CD4-positive, alpha-beta memory T cell (primary cell): Measurements from ENCODE around the gene BOK. TPM values are rescaled to one million over a fixed set of nuclear protein-coding genes. Genes with fewer than 3 reads are reported as not detected.

ENCODE experiments used
- CTCF ChIA-PET: fragments of 350-600 bp; sonication (Branson Sonifier 250); formaldehyde crosslinking; loops from one replicate; lab custom pipeline; 2021; ENCODE audit warnings: inconsistent platforms; ENCODE audit not compliant: partially characterized antibody; lab: Charles Lee
- POLR2A ChIA-PET: fragments of 350-600 bp; sonication (Branson Sonifier 250); formaldehyde crosslinking; loops from one replicate; lab custom pipeline; 2021; ENCODE audit not compliant: partially characterized antibody; lab: Charles Lee
- DNase-seq, 5 donors: peaks; one replicate each; pipeline versions ENCODE4 v3.0.0 to v3.0.0-alpha.2; 2020 to 2022; ENCODE audit warnings: mixed read lengths in 1 of 5
- H3K27ac ChIP-seq: one replicate; pipeline ENCODE4 v1.7.0; 2013; ENCODE audit warnings: low read depth, low read length
- H3K27me3 ChIP-seq: 2 replicates; pipeline ENCODE4 v1.7.0; 2013; ENCODE audit warnings: mild to moderate bottlenecking, low read length, moderate library complexity; ENCODE audit not compliant: insufficient read depth
- H3K36me3 ChIP-seq: 2 replicates; pipeline ENCODE4 v1.7.0; 2013; ENCODE audit warnings: mild to moderate bottlenecking, low read length, moderate library complexity; ENCODE audit not compliant: insufficient read depth
- H3K4me1 ChIP-seq: 2 replicates; pipeline ENCODE4 v1.7.0; 2013; ENCODE audit warnings: mild to moderate bottlenecking, low read length, moderate library complexity; ENCODE audit not compliant: insufficient read depth
- H3K4me3 ChIP-seq, 2 donors: one replicate each; pipeline ENCODE4 v1.7.0; 2013; ENCODE audit warnings: low read length in 2 of 2, mild to moderate bottlenecking in 1 of 2
- H3K9me3 ChIP-seq, 2 donors: one replicate each; pipeline ENCODE4 v1.7.0; 2013; ENCODE audit warnings: low read length in 2 of 2, control low read depth in 1 of 2; ENCODE audit not compliant: control insufficient read depth in 1 of 2
- H3K27ac Mint-ChIP-seq, 7 donors: one replicate each; pipeline ENCODE4 v1.8.0; 2020 to 2021; ENCODE audit warnings: mixed read lengths in 7 of 7, mild to moderate bottlenecking in 6 of 7, inconsistent platforms in 3 of 7, moderate library complexity in 3 of 7
- H3K27me3 Mint-ChIP-seq, 2 donors: one replicate each; pipeline ENCODE4 v1.8.0; 2020 to 2021; ENCODE audit warnings: mixed read lengths in 2 of 2
- H3K36me3 Mint-ChIP-seq, 2 donors: one replicate each; pipeline ENCODE4 v1.8.0; 2020 to 2021; ENCODE audit warnings: mixed read lengths in 2 of 2, inconsistent platforms in 1 of 2, mild to moderate bottlenecking in 1 of 2
- H3K4me1 Mint-ChIP-seq, 4 donors: one replicate each; pipeline ENCODE4 v1.8.0; 2020 to 2021; ENCODE audit warnings: mixed read lengths in 4 of 4, mild to moderate bottlenecking in 1 of 4
- H3K4me3 Mint-ChIP-seq, 8 donors: one replicate each; pipeline ENCODE4 v1.8.0; 2020 to 2021; ENCODE audit warnings: mixed read lengths in 8 of 8, mild to moderate bottlenecking in 7 of 8, moderate library complexity in 6 of 8, inconsistent platforms in 3 of 8
- H3K9me3 Mint-ChIP-seq, 8 donors: one replicate each; pipeline ENCODE4 v1.8.0; 2020 to 2021; ENCODE audit warnings: mixed read lengths in 8 of 8, mild to moderate bottlenecking in 5 of 8, inconsistent platforms in 3 of 8, moderate library complexity in 1 of 8
- intact Hi-C: fragments of 100-400 bp; cut with micrococcal nuclease; formaldehyde crosslinking; loops from one replicate; pipeline ENCODE4 v1.15.1; 2023
- polyA plus RNA-seq, 2 donors: library from polyadenylated mRNA; unstranded; fragments of 300-500 nt; fragmentation: Illumina TruSeq; gene quantifications; one replicate each; pipeline ENCODE4 v1.2.3, GENCODE V29; 2021
- total RNA-seq, 2 experiments: library from RNA; stranded (reverse); gene quantifications; one replicate each; pipeline ENCODE4 v1.2.3, GENCODE V29; 2021

The BOK gene
- total and polyA plus RNA-seq, 4 experiments from 2014 or later = not detected

- no peak overlapping the region for H3K27ac ChIP-seq
- H3K4me1 ChIP-seq = peaks cover 18% of the 10 kb centered on the region
- peaks cover 10 to 20% (median 12%) of the 10 kb centered on the region in 4 donors for H3K4me1 Mint-ChIP-seq
- intact Hi-C loops = no loop called here
- H3K27ac Mint-ChIP-seq = no peak overlapping the region
- no peak overlapping the region for H3K4me3 Mint-ChIP-seq
- no peaks in the 10 kb centered on the region for H3K27me3 Mint-ChIP-seq
- ChIA-PET POLR2A (no interaction called here), CTCF (no interaction called here)
- no peaks in the 10 kb centered on the region for H3K27me3 ChIP-seq
- no peak for DNase-seq
- H3K9me3 ChIP-seq = no peaks in the 10 kb centered on the region
- peaks cover 9% of the 10 kb centered on the region for H3K36me3 ChIP-seq
- H3K9me3 Mint-ChIP-seq = no peaks in the 10 kb centered on the region
- peaks cover 12 to 21% of the 10 kb centered on the region in 2 donors for H3K36me3 Mint-ChIP-seq
- no peak overlapping the region for H3K4me3 ChIP-seq
These were observed 47.6 kb downstream of the BOK start for GRCh38 chr2:241606186-241606585.

- no peak for DNase-seq
These were observed 48.8 kb downstream of the BOK start for GRCh38 chr2:241607162-241607885.

GRCh38 chr2:241608881-241609280, 50.3 kb downstream of the BOK start:
- DNase-seq = no peak
- Histone ChIP-seq H3K27me3 (no peaks in the 10 kb centered on the region), H3K9me3 (no peaks in the 10 kb centered on the region), H3K4me1 (peaks cover 18% of the 10 kb centered on the region), H3K27ac (no peak overlapping the region), H3K4me3 (no peak overlapping the region), H3K36me3 (no peaks in the 10 kb centered on the region)
- H3K27ac Mint-ChIP-seq = peak overlapping the region in 6 of 7 donors; percentile 28 to 88 (median 66)
- intact Hi-C loops = no loop called here
- peak overlapping the region; percentile 32 to 80 (median 68) for H3K4me3 Mint-ChIP-seq
- POLR2A ChIA-PET = no interaction called here
- H3K9me3 Mint-ChIP-seq = no peaks in the 10 kb centered on the region
- peaks cover 12 to 21% (median 16%) of the 10 kb centered on the region in 4 donors for H3K4me1 Mint-ChIP-seq
- CTCF ChIA-PET = no interaction called here
- H3K27me3 Mint-ChIP-seq = no peaks in the 10 kb centered on the region
- peaks cover 8 to 9% of the 10 kb centered on the region in 2 donors for H3K36me3 Mint-ChIP-seq

More at GRCh38 chr2:241607162-241607885, 48.8 kb downstream of the BOK start:
- Mint-ChIP-seq H3K4me3 (no peak overlapping the region), H3K27ac (no peak overlapping the region), H3K4me1 (peaks cover 10 to 20% (median 16%) of the 10 kb centered on the region in 4 donors), H3K36me3 (peaks cover 12 to 16% of the 10 kb centered on the region in 2 donors), H3K27me3 (no peaks in the 10 kb centered on the region), H3K9me3 (no peaks in the 10 kb centered on the region)
- no peak overlapping the region for H3K27ac ChIP-seq
- H3K4me1 ChIP-seq = peaks cover 18% of the 10 kb centered on the region
- H3K9me3 ChIP-seq = no peaks in the 10 kb centered on the region
- intact Hi-C loops = no loop called here
- ChIA-PET CTCF (no interaction called here), POLR2A (no interaction called here)
- H3K36me3 ChIP-seq = no peaks in the 10 kb centered on the region
- H3K4me3 ChIP-seq = no peak overlapping the region
- no peaks in the 10 kb centered on the region for H3K27me3 ChIP-seq

GRCh38 chr2:241609859-241610793, 51.6 kb downstream of the BOK start:
- no peaks in the 10 kb centered on the region for H3K36me3 ChIP-seq
- intact Hi-C loops = loop anchor here (1.0 to 2.0 kb wide), 2 partner anchors 27 to 101 kb away; partner anchors contain the start of genes ATG4B, STK25 and THAP4
- POLR2A ChIA-PET = interaction anchor here (0.7 to 1.5 kb wide), 3 partner anchors 8 to 91 kb away, joined by 3 to 4 read pairs (median 3); partner anchors contain the start of genes ATG4B, ING5 and THAP4

GRCh38 chr2:241611062-241611461, 52.5 kb downstream of the BOK start:
- H3K4me1 ChIP-seq = peaks cover 21% of the 10 kb centered on the region
- H3K27ac ChIP-seq = no peak overlapping the region
- no peak overlapping the region for H3K4me3 ChIP-seq
- H3K27me3 Mint-ChIP-seq = no peaks in the 10 kb centered on the region
- no peak for DNase-seq
- CTCF ChIA-PET = interaction anchor here (0.8 to 1.5 kb wide), 2 partner anchors 14 to 759 kb away, joined by 3 to 5 read pairs; no protein-coding TSS in a partner anchor
- H3K36me3 ChIP-seq = no peaks in the 10 kb centered on the region
- H3K9me3 Mint-ChIP-seq = no peaks in the 10 kb centered on the region
- H3K4me1 Mint-ChIP-seq = peaks cover 15 to 27% (median 21%) of the 10 kb centered on the region in 4 donors
- peaks cover 7 to 8% of the 10 kb centered on the region in 2 donors for H3K36me3 Mint-ChIP-seq
- POLR2A ChIA-PET = interaction anchor here (1.0 kb wide), 1 partner anchor 27 kb away, joined by 3 read pairs; the partner anchor contains the start of genes ATG4B and THAP4
- H3K4me3 Mint-ChIP-seq = peak overlapping the region in 4 of 8 donors; percentile 51 to 81 (median 60)
- H3K27me3 ChIP-seq = no peaks in the 10 kb centered on the region
- peak overlapping the region in 4 of 7 donors; percentile 62 to 83 (median 72) for H3K27ac Mint-ChIP-seq
- intact Hi-C loops = loop anchor here (2.0 kb wide), 1 partner anchor 102 kb away; the partner anchor contains the start of gene STK25
- no peaks in the 10 kb centered on the region for H3K9me3 ChIP-seq

More at GRCh38 chr2:241609859-241610793, 51.6 kb downstream of the BOK start:
- peak overlapping the region; percentile 42 to 81 (median 70) for H3K4me3 Mint-ChIP-seq
- H3K4me1 Mint-ChIP-seq = peaks cover 12 to 21% (median 18%) of the 10 kb centered on the region in 4 donors
- DNase-seq = peak; percentile 89 to 91 (median 90)
- no peaks in the 10 kb centered on the region for H3K27me3 Mint-ChIP-seq
- Histone ChIP-seq H3K27ac (peak overlapping the region; percentile 50), H3K27me3 (no peaks in the 10 kb centered on the region), H3K9me3 (no peaks in the 10 kb centered on the region), H3K4me1 (peaks cover 18% of the 10 kb centered on the region), H3K4me3 (peak overlapping the region; percentile 6 to 11)
- no peaks in the 10 kb centered on the region for H3K9me3 Mint-ChIP-seq
- peaks cover 7 to 8% of the 10 kb centered on the region in 2 donors for H3K36me3 Mint-ChIP-seq
- CTCF ChIA-PET = interaction anchor here (0.7 to 1.5 kb wide), 6 partner anchors 9 to 758 kb away, joined by 3 to 6 read pairs (median 4); no protein-coding TSS in a partner anchor
- peak overlapping the region; percentile 61 to 95 (median 73) for H3K27ac Mint-ChIP-seq

- no peaks in the 10 kb centered on the region for H3K36me3 ChIP-seq
- ChIA-PET POLR2A (no interaction called here), CTCF (no interaction called here)
- no peak overlapping the region for H3K27ac ChIP-seq
- peaks cover 32% of the 10 kb centered on the region for H3K4me1 ChIP-seq
- H3K36me3 Mint-ChIP-seq = peaks cover 5 to 6% of the 10 kb centered on the region in 2 donors
- H3K9me3 Mint-ChIP-seq = no peaks in the 10 kb centered on the region
- intact Hi-C loops = no loop called here
- peak overlapping the region in 3 of 7 donors; percentile 55 to 77 (median 71) for H3K27ac Mint-ChIP-seq
- DNase-seq = no peak
- H3K27me3 ChIP-seq = no peaks in the 10 kb centered on the region
- H3K4me1 Mint-ChIP-seq = peaks cover 19 to 40% (median 28%) of the 10 kb centered on the region in 4 donors
- no peaks in the 10 kb centered on the region for H3K9me3 ChIP-seq
- H3K4me3 Mint-ChIP-seq = no peak overlapping the region
- no peak overlapping the region for H3K4me3 ChIP-seq
- no peaks in the 10 kb centered on the region for H3K27me3 Mint-ChIP-seq
These were observed 53.8 kb downstream of the BOK start for GRCh38 chr2:241612156-241613016.
